Left renal cortex interstitium (tissue), 4 donors: ENCODE measurements around the gene MPG. TPM values are rescaled to one million over a fixed set of nuclear protein-coding genes. Genes with fewer than 3 reads are reported as not detected.

Source experiments
- DNase-seq, 4 donors: peaks; one replicate each; pipeline ENCODE4 v3.0.0-alpha.2; 2013; ENCODE audit warnings: low read depth in 4 of 4, low spot score in 2 of 4, missing footprints in 1 of 4
- polyA plus RNA-seq, 4 donors: library from polyadenylated mRNA; unstranded; fragments of 120-200 nt; gene quantifications; one replicate each; pipeline ENCODE4 v1.2.1, GENCODE V29; 2013; ENCODE audit not compliant: insufficient read length in 4 of 4

The MPG gene
- polyA plus RNA-seq, 4 donors, result 16.6 to 41.7 (median 29.5) TPM

DNA sequence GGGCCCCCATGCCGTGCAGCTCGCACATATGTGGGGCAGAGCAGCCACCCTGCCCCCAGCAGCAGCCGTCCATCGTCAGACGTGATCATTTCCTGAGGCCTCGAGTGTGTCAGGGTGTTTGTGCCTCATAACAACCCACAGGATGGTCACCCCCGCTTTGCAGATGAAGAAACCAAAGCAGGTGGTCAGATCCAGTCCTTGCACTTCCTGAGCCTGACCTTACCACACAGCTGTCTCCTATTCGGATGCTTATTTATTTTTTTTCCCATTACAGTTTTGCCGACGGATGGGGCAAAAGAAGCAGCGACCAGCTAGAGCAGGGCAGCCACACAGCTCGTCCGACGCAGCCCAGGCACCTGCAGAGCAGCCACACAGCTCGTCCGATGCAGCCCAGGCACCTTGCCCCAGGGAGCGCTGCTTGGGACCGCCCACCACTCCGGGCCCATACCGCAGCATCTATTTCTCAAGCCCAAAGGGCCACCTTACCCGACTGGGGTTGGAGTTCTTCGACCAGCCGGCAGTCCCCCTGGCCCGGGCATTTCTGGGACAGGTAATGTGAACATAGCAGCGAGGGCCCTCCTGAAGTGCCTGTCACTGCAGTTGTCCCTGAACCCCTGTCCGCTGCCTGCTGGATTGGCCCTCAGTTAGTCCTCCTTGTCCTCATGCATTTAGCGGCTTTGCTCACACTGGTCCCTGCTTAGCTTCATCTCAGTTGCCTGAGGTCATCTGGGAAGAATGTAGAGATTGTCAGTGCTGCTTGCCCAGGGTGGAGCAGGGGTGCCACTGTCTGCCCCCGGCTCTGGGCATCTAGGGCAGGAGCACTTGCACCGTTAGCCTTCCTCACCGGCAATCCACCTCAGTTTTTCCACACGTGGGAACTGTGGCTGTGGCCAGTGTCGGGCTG lies 1.4 kb downstream of the MPG start:
- DNase-seq, result no peak

DNA sequence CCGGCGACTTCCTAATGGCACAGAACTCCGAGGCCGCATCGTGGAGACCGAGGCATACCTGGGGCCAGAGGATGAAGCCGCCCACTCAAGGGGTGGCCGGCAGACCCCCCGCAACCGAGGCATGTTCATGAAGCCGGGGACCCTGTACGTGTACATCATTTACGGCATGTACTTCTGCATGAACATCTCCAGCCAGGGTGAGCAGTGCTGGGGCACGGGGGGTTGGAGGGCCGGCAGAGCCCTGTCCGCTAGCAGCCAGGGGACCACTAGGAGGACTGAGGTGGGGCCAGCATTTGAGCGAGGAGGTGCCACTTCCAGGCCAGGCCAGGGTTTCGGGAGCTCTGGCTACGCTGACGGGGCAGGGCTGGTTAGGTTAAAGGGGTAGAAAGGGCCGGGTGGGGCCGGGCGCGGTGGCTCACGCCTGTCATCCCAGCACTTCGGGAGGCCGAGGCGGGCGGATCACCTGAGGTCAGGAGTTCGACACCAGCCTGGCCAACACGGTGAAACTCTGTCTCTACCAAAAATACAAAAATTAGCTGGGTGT lies 5.1 kb downstream of the MPG start:
- no peak for DNase-seq

DNA sequence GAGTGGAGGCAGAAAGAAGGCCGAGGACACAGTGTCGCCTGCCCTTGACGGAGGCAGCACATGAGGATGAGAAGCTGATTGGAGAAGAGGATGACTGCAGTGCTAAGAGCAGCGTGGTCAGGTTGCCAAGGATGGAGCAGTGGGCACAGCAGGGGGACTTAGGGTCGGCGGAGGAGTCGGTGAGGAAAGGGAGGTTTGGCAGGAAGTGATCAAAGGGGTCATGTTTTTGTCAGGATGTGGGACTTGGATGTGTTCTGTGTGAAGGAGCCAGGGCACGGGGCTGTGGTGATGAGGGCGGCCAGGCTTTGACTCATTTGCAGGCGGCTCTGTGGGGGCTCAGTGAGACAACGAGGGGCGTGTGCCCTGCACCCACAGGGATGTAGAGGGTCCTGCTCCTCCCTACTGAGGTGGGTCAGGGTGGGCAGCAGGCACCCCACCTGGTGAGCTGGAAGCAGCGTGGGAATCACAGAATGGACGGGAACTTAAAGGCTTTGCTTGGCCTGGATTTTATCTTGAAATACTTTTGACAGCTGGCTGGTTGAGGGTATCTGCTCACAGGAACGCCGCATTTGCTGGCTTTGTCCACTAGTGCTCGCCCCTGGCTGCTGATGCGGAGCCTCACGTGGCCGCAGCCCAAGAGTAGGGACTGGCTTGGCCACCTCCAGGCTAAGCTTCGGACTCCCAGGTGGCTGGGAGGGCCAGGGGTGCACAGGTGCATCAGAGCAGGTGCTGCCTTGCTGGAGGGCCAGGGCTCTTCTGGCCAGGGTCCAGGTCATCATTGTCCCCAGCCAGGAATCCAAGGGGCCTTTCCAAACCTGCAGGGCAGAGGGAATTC lies 6.0 kb downstream of the MPG start:
- DNase-seq, result no peak

DNA sequence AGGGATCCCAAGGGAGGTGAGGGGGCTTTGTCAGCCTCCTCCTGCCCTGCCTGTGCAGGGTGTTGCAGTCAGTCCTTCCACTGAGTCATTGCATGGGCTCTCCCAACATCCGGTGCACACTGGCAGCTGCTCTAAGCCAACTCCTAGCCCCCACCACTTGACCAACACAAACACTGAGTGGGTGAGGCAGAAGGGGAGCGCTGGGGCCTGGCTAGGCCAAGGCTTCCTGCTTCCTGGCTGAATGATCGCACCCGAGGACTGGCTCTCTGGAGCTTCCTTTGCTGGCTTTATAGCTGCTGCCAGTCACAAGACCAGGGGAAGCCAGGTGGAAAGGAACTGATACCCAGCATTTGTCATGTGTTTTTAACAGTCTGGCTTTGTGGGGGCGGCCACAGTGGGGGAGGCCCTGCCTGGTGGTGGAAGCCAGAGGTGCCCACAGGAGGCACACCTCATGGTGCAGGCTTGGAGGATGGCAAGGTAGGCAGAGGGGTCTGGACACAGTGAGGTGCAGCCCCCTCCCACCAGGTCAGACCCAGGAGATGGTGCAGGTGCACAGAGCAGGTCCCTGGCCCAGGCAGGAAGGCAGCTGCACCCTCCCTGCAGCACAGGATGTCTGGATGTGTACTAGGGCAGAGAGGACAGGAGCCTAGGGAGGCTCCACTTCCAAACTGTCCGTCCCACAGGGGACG lies 6.8 kb downstream of the MPG start:
- DNase-seq, result no peak

DNA sequence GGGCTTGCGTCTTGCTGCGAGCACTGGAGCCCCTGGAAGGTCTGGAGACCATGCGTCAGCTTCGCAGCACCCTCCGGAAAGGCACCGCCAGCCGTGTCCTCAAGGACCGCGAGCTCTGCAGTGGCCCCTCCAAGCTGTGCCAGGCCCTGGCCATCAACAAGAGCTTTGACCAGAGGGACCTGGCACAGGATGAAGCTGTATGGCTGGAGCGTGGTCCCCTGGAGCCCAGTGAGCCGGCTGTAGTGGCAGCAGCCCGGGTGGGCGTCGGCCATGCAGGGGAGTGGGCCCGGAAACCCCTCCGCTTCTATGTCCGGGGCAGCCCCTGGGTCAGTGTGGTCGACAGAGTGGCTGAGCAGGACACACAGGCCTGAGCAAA lies 7.4 kb downstream of the MPG start:
- DNase-seq, result no peak

DNA sequence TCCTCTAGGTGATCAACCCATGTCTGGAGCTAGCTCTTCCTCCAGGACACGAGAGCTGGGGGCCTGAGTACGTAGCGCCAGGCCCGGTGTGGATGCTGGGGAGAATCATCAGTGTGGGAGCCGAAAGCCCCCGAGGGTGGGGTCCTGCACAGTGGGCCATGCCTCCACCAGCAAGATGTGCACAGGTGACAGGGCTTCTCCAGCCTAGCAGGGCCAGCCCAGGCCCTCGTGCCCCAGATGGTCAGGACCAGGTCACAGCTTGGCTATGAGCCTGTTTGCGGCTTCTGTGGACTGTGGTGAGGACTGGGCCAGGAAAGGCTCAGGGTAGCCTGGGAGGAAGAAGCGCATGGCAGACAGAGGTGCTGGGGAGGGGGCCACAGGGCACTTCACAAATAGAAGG lies 7.8 kb downstream of the MPG start:
- no peak for DNase-seq

DNA sequence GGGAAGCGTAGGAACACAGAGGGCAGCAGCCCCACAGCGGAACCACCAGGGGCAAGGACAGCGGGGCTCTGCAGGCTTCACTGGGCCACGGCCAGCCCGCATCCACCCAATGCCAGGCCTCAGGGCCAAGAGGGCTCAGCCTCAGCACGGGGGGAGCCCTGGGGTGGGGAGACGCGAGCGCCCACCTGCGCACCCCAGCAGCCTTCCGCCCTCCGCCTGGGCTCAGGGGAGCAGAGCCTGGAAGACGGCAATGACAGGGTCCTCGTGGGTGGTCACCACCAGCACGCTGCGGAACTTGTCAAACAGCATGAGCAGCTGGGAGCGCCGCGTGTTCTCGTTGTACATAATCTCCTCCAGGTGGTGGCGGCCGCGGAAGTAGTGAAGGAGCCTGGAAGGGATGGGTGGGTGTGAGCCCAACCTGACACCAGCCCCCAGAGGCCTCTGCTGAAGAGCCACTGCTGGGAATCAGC lies 8.5 kb downstream of the MPG start:
- no peak for DNase-seq

DNA sequence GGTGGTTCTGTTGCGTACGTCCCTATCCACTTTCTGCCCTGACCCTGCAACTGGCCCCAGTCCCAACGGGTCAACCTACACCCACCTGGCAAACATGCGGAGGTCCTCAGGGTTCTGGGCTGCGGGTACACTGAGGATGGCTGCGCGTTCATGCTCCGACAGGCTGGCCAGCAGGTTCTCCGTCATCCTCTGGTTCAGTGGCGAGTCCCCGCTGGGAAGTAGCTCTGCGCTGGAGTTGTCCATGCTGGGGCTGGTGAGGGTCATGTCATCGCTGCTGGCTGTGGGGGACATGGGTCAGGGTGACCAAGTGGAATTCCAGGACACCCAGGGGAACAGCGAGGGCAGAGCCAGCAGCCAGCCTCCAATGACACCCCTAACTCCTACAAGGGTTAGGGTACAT lies 10.6 kb downstream of the MPG start:
- no peak for DNase-seq

DNA sequence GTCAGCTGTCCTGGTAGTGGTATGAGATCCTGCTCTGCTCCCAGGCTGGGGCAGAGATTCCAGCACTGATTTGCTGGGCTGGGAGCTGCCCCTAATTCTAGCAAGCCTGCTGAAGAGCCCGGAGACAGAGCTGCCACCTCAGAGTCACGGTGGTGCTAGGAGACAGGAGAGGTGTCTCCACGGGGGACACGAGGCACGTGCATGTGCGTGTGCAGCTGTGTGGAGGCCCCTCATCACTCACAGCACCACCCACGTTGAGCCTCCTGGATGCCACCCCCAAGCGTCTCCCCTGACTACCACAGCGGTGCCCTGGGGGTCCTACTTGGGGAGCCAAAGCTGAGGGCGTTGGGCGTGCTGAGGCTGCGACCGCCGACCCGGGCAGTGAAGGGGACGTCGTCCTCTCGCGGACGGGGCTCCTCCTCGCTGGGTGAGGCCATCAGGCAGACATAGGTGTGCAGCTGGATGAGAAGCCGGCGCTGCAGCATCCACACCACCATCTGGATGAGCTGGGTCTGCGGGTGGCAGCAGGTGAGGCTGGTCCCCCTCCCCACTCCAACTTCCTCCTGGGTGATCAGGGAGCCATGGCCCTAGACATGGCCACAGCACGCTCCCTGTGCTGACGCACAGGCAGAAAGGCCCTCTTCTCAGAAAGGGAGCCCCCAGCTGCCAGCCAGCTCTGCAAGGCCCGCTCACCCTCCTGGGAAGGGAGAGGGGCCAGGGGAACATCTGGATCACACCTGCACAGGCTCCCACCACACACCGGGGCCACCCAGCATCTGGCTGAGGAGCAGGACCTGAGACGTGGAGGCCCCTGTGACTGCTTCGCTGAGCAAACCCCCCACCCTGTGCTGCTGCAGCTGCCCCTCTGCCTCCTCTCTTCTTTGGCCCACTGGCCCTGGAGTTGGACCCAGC lies 11.6 kb downstream of the MPG start:
- no peak for DNase-seq

DNA sequence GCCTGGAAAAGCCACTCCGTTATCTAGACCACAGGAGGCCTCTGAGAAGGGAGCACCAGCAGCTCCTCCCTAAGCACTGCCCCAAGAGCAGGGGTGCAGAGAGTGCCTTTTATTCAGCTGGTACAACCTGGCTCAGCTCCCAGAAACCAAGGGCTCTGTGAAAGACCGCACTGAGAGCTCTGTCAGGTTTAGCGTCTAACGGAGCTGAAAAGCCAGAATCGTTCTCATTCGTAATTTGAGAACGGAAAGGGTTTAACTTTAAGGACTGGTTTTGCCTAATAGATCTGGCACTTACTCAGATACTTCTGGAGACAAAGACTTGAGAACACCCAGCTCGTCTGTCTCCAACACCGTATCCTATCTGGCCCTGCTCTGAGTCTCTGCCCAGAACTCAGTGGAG lies 13.5 kb downstream of the MPG start:
- no peak for DNase-seq

DNA sequence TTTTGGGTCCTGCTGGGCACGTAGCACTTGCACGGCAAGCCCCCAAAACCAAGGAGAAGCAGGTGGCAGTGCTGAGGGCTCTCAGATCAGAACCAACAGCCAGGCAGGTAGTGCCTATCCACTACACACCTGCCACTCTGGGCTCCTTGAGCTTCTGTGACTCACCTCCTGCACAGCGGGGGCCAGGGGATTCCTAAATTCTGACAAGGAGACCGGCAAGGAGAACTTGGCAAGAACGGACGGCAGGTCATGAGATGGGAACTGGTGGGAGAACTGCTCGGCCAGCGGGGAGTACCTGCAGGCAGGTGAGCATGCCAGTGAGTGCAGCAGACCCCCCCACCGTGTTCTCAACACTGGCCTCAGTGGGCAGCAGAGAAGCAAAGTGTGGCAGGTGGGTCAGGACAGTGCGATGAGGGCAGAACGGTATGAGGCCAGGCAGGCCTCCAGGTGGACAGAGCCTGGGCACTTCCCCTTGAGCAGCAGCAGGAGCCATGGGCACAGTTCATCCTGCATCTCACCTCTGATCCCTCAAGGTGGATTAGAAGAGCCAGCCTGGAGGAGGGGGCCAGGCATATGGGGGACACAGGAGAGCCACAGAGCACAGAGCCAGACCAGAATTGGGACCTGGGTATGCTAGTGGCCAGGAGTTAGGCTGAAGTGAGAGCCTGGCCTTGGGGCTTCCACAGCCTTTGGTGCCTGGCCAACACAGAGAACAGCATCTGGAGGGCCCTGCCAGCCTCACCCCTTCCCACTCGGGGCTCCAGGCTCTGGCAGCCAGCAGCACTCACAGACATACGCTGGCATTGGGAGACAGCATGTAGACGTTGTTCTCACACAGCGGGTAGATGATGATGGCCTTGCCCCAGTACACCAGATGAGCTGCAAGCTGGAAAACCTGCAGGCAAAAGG lies 14.7 kb downstream of the MPG start:
- DNase-seq, result no peak

DNA sequence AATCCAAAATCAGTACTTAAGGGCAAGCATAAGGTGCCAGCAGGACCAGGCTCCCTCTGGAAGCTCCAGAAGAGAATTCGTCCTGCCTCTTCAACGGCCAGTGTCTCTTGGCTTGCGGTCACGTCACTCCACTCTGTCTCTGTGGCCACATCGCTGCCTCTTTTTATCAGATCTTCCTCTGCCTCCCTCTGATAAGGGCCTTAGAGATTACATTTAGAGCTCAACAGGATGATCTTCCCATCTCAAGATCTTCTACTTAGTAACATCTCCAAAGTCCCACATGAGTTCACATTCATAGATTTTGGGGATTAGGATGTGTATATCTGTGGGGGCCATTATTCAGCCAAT lies 16.9 kb downstream of the MPG start:
- DNase-seq, result no peak

DNA sequence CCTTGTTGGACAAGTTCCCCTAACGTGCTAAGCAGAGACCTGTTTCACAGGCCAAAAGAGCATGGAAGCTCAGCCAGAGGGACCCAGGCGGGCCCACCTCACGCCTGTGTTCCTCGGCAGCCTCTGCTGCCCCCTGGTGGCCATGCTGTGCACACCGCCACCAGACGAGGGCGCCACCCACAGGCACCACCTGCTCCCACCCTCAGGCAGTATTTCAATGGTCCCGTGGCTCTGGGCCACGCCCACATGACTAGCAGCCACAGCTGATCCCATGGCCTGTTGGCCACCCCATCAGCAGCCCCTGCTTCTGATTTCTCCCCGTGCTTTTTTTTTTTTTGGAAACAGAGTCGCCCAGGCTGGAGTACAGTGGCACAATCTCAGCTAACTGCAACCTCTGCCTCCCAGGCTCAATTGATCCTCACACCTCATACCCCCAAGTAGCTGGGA lies 18.9 kb downstream of the MPG start:
- DNase-seq, result no peak

DNA sequence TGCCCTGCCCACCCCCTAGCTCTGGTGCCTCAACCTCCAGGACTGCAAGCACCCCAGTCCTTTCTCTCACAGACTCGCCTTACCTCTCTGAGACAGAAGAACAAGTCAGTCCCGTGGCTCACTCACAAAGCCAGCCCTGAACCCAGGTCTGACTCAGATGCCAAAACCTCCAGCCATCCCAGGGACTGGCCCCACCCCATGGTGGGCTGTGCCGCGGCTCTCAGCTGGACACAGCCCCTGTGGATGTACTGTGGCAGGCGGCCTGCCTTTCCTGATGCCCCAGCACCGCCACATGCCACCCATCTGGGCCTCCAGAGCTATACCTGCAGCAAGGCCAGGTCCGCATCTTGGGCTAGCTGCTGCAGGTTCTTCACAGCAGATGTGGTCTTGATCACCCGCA lies 19.8 kb downstream of the MPG start:
- DNase-seq, result no peak

DNA sequence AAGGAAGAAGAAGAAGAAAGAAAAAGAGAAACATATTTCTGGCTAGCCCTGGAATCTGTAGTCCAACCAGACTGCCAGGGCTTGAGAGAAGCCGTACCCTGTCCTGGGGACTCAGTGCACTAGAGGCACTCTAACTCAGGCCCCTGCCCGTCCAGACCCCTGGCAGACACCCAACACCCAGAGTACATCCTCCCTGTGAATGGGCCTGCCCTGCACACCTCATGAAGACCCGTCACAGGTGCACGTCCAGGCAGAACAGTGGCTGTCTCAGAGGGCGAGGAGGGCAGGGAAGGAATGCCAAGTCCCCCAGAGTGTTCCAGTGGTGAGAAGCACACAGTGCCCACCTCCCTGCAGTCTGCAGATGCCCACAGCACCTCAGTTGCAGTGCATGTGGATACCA lies 23.0 kb downstream of the MPG start:
- DNase-seq, result no peak

DNA sequence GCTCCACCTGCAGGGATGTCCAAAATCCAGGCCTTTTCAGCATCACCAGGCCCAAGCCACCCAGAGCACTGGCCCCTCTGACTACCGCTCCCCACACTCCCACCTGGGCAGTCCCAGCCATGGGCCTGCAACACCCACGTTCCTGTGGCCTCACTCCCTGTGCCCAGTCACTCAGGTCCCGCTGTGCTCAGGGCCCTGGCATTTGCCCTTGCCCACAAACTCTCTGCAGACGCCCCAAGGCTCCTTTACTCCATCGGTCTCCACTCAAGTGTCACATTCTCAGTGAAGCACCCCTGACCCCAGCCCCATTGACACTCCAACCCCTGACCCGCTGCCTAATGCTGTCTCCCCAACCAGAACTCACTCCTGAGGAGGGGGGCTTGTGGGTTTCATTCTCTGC lies 23.6 kb downstream of the MPG start:
- DNase-seq, result no peak

DNA sequence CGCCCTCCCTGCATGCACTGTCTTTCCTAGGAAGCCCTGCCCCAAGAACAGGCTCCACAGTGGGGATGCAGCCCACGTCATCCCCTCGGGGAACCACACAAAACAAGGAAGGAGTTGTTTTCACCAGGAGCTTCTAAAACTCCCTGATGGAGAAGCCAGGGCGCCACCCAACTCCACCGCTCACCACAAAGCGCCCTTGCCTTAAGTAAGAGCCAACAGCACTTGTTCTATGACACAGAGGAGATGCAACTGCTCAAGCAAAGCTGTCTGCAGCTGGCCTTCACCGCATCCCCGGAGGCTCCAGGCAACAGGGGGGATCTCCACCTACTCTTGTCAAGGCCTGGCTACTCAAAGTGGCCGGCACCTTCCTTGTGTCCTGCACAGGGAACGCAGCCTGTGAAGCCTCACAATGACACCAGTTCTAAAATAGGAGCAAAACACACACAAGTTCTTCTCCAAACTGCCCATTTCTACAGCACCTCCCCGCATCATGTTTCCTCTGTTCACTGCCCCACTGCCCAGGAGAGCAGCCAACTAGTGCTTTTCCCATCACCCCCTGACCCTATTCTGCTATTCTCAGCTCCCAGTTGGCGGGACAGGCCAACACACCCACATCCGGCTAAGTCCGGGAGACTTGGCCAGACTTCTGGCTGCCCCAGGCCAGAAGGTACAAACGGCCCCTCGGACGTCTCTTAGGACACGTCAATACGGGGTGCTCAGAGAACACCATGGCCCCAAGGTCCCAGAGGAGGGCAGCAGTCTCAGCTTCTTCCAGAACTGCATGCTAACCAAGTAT lies 24.2 kb downstream of the MPG start:
- no peak for DNase-seq

DNA sequence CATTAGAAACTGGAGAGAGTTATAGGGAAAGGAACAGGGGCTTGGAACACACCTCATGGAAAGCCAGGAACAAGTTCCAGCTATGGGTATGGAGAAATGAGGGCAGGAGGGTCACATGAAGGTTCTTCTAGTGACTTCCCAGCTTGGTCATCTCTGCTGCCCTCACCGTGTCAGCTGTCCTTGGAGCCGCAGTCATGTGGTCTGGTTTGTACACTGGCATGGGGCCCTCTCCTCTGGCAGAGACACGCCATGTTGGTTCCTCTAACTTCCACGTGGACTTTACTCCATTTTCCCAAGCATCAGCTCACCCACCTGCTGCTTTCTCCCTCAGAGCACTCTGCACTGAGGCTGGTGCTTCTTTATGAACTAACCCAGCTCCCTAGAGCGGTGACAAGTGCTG lies 26.3 kb downstream of the MPG start:
- DNase-seq, result no peak
